ENCODE measurements around the gene GATA1. TPM values are rescaled to one million over a fixed set of nuclear protein-coding genes. Genes with fewer than 3 reads are reported as not detected.

Gene GATA1
- total RNA-seq, 1 donor from 2014 or later, result not detected

DNA sequence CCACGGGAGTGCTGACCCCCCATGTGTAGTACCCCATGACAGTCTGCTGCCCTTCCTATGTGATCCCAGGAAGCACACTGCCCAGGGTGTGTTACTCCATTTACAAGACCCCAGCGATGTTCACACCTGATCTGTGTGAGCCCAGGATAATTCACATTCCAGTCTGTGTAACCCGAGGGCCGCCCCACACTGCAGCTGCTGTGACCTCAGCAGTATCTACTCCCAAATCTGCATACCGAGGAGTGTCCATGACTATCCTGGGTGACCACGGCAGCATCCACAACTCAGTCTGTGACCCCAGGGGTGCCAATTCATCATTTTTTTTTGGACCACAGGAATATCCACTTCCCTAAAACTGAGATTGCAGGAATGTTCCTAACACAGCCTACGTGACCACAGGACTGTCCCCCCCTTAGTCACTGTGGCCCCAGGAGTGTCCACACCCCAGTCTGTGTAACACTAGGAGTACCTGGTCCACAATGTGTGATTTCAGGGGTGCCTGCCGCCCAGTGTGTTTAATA, 32.6 kb upstream of the GATA1 start:
- no peak for DNase-seq (ENCODE audit: low spot score)
- Mint-ChIP-seq H3K9me3 (ENCODE audit: low read depth) (peaks cover 4% of the 10 kb centered on the region), H3K27ac (ENCODE audit: unreplicated experiment) (no peak overlapping the region), H3K36me3 (ENCODE audit: low read depth) (no peaks in the 10 kb centered on the region), H3K27me3 (ENCODE audit: low read depth) (no peaks in the 10 kb centered on the region), H3K4me1 (ENCODE audit: low read depth) (no peaks in the 10 kb centered on the region), H3K4me3 (ENCODE audit: unreplicated experiment) (no peak overlapping the region)
- TF ChIP-seq, protein P1, sequence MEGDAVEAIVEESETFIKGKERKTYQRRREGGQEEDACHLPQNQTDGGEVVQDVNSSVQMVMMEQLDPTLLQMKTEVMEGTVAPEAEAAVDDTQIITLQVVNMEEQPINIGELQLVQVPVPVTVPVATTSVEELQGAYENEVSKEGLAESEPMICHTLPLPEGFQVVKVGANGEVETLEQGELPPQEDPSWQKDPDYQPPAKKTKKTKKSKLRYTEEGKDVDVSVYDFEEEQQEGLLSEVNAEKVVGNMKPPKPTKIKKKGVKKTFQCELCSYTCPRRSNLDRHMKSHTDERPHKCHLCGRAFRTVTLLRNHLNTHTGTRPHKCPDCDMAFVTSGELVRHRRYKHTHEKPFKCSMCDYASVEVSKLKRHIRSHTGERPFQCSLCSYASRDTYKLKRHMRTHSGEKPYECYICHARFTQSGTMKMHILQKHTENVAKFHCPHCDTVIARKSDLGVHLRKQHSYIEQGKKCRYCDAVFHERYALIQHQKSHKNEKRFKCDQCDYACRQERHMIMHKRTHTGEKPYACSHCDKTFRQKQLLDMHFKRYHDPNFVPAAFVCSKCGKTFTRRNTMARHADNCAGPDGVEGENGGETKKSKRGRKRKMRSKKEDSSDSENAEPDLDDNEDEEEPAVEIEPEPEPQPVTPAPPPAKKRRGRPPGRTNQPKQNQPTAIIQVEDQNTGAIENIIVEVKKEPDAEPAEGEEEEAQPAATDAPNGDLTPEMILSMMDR (IDR thresholded peaks at IDR 0.05), result no peak

DNA sequence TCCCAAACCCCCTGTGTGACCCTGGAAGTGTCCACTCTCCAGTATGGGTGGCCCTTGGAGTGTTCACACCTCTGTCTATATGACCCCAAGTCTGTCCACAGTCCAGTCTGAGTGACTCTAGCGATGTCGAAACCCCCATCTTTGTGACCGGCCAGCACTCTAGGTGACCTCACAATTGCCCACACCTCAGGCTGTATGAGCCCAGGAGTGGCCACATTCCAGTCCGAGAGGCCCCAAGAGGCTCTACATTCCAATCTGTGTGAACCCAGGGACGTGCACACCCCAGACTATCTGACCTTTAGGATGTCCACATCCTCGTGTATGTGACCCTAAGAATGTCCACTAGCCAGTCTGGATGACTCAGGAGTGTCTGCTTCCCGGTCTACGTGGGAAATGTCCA, 32.2 kb upstream of the GATA1 start:
- Mint-ChIP-seq H3K4me3 (ENCODE audit: unreplicated experiment) (no peak overlapping the region), H3K27ac (ENCODE audit: unreplicated experiment) (no peak overlapping the region), H3K9me3 (ENCODE audit: low read depth) (peaks cover 4% of the 10 kb centered on the region), H3K4me1 (ENCODE audit: low read depth) (no peaks in the 10 kb centered on the region), H3K27me3 (ENCODE audit: low read depth) (no peaks in the 10 kb centered on the region), H3K36me3 (ENCODE audit: low read depth) (no peaks in the 10 kb centered on the region)
- no peak for DNase-seq (ENCODE audit: low spot score)
- TF ChIP-seq, protein P1 (IDR thresholded peaks at IDR 0.05), result no peak

DNA sequence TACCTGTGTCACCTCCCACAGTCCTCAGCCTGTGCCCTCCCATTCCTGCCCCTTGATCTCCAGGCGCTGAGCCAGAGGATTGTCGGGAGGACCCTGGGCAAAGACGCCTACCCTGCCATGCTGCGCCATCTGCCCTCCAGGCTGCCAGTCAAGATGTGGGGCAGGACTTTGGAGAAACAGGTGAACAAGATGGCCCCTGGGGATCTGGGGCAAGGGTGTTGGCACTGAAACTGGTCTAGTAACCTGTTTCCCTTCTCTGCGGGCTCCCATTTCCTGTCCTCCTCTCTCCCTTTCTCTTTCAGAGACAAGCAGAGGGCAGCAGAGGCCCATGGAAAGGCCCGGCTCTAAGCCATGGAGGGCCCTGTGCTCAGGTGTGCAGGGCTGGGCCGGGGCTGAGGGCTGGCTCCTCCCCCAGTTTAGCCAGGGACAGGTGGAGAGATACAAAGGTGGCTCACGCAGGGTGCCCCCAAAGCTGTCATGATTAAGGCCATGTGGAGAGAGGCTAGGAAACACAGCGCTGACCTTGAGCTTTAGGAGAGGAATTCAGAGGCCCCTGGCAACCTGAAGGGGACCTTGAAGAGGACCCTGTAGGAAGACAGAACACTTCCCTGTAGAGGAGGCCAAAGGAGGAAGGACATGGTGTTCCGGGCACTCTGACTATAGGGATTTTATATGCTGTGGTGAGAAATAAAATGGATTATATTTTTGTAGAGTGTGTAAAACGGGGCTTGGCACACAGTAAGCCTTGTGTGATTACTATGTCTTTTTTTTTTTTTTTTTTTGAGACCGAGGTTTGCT, 24.5 kb upstream of the GATA1 start, which contains the start of gene GLOD5:
Gene GLOD5, plus strand, starts transcription at position 74 of the 798 bp plus-strand sequence. Its CDS starts 44 bp downstream, at position 118.
- no peak within 1 kb of the TSS for H3K4me3 Mint-ChIP-seq (ENCODE audit: unreplicated experiment)
- no peak within 1 kb of the TSS for H3K27ac Mint-ChIP-seq (ENCODE audit: unreplicated experiment)
- no peak for DNase-seq (ENCODE audit: low spot score)

DNA sequence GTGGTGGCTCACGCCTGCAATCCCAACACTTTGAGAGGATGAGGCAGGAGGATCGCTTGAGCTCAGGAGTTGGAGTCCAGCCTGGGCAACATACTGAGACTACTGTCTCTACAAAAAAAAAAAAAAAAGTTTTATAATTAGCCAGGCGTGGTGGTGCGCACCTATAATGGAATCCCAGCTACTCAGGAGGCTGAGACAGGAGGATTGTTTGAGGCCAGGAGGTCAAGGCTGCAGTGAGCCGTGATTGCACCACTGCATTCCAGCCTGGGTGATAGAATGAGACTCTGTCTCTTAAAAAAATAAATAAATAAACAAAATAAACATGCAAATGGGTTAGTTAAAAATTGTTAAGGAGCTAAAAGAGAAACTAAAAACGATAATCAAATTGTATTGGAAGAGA, 17.2 kb upstream of the GATA1 start:
- DNase-seq (ENCODE audit: low spot score), result no peak
- TF ChIP-seq, protein P1 (IDR thresholded peaks at IDR 0.05), result no peak
- Mint-ChIP-seq H3K4me1 (ENCODE audit: low read depth) (no peaks in the 10 kb centered on the region), H3K27ac (ENCODE audit: unreplicated experiment) (no peak overlapping the region), H3K27me3 (ENCODE audit: low read depth) (peaks cover 4% of the 10 kb centered on the region), H3K36me3 (ENCODE audit: low read depth) (no peaks in the 10 kb centered on the region), H3K4me3 (ENCODE audit: unreplicated experiment) (no peak overlapping the region), H3K9me3 (ENCODE audit: low read depth) (peaks cover 7% of the 10 kb centered on the region)

More for the DNA sequence above, 24.5 kb upstream of the GATA1 start, which contains the start of gene GLOD5:
- Mint-ChIP-seq H3K9me3 (ENCODE audit: low read depth) (peaks cover 5% of the 10 kb centered on the region), H3K36me3 (ENCODE audit: low read depth) (no peaks in the 10 kb centered on the region), H3K4me1 (ENCODE audit: low read depth) (no peaks in the 10 kb centered on the region), H3K27me3 (ENCODE audit: low read depth) (peaks cover 8% of the 10 kb centered on the region)
- TF ChIP-seq, protein P1 (IDR thresholded peaks at IDR 0.05), result peak; percentile 55

DNA sequence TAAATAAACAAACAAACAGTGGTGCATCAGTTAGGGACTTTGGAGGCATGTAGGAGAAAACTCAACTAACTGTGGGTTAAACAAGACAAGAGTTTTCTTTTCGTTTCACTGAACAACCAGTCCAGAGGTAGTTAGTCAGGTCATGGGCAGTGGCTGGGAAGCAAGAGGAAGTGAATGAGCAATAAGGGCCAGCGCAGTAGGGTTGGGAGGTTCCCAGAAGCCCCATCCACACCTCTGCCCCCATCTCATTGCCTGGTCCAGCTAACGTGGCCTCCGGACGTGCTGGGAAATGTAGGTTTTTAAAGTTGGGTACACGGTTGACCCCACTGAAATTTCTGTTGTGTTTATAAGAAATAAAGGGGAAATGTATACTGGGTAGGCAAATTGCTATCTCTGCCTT, 16.1 kb upstream of the GATA1 start:
- Mint-ChIP-seq H3K9me3 (ENCODE audit: low read depth) (peaks cover 7% of the 10 kb centered on the region), H3K4me3 (ENCODE audit: unreplicated experiment) (no peak overlapping the region), H3K4me1 (ENCODE audit: low read depth) (no peaks in the 10 kb centered on the region), H3K27me3 (ENCODE audit: low read depth) (peaks cover 7% of the 10 kb centered on the region), H3K36me3 (ENCODE audit: low read depth) (no peaks in the 10 kb centered on the region), H3K27ac (ENCODE audit: unreplicated experiment) (no peak overlapping the region)
- no peak for DNase-seq (ENCODE audit: low spot score)
- TF ChIP-seq, protein P1 (IDR thresholded peaks at IDR 0.05), result no peak

Data from chondrocyte (in vitro differentiated cells).